ENCODE results near the gene SYT7.

The SYT7 gene

GRCh38 chr11:61515686-61516085, 65.2 kb downstream of the SYT7 start:
- Histone ChIP-seq H4K8ac (ENCODE audit: low read depth, low read length) (no peak overlapping the region), H3K36me3 (ENCODE audit: control insufficient read depth in 1 of 2, insufficient read depth in 2 of 2, low read length in 2 of 2) (peaks cover 4 to 10% of the 10 kb centered on the region in 2 experiments), H2AFZ (ENCODE audit: insufficient read depth, low read length, poor library complexity) (no peak overlapping the region), H3K79me1 (ENCODE audit: low read length) (peaks cover 17% of the 10 kb centered on the region), H3K79me2 (ENCODE audit: control insufficient read depth, insufficient read depth, low read length, poor library complexity) (peaks cover 9% of the 10 kb centered on the region), H2BK5ac (ENCODE audit: low read depth, low read length, poor library complexity) (no peak overlapping the region), H3K4ac (ENCODE audit: low read depth, low read length) (no peak overlapping the region), H4K91ac (ENCODE audit: low read depth, low read length) (no peak overlapping the region), H3K14ac (ENCODE audit: low read length) (no peak overlapping the region), H3K27me3 (ENCODE audit: insufficient read depth, low read length) (no peaks in the 10 kb centered on the region), H3K23ac (ENCODE audit: low read length) (no peak overlapping the region), H3K9me3 (ENCODE audit: insufficient read depth, low read depth, low read length) (no peaks in the 10 kb centered on the region), H3K27ac (ENCODE audit: low read depth, low read length) (no peak overlapping the region), H3K18ac (ENCODE audit: low read length) (no peak overlapping the region), H3K9ac (ENCODE audit: low read length) (no peak overlapping the region), H2BK120ac (ENCODE audit: insufficient read depth, low read length, poor library complexity) (no peak overlapping the region), H3K4me2 (ENCODE audit: low read length) (no peak overlapping the region), H2AK5ac (ENCODE audit: low read length) (no peak overlapping the region), H4K12ac (ENCODE audit: low read depth, low read length) (no peak overlapping the region), H2BK12ac (ENCODE audit: low read length) (no peak overlapping the region), H3K4me1 (ENCODE audit: control insufficient read depth in 1 of 2, insufficient read depth in 2 of 2, low read length in 2 of 2) (peaks cover 31 to 35% of the 10 kb centered on the region in 2 experiments), H3K4me3 (ENCODE audit: low read depth, low read length) (no peak overlapping the region)
- no CpG with 5 or more reads among the region's 10 CpGs for WGBS (ENCODE audit: extremely low coverage, insufficient coverage, insufficient read length)
- DNase-seq, result no peak

GRCh38 chr11:61514050-61514917, 66.6 kb downstream of the SYT7 start:
- no CpG with 5 or more reads among the region's 11 CpGs for WGBS (ENCODE audit: extremely low coverage, insufficient coverage, insufficient read length)
- Histone ChIP-seq H3K4me1 (ENCODE audit: control insufficient read depth in 1 of 2, insufficient read depth in 2 of 2, low read length in 2 of 2) (peaks cover 38 to 42% of the 10 kb centered on the region in 2 experiments), H3K18ac (ENCODE audit: low read length) (peak overlapping the region; percentile 94), H2BK5ac (ENCODE audit: low read depth, low read length, poor library complexity) (peak overlapping the region; percentile 85), H3K9ac (ENCODE audit: low read length) (no peak overlapping the region), H2AK5ac (ENCODE audit: low read length) (peak overlapping the region; percentile 89), H4K12ac (ENCODE audit: low read depth, low read length) (peak overlapping the region; percentile 74), H3K4ac (ENCODE audit: low read depth, low read length) (peak overlapping the region; percentile 77), H4K8ac (ENCODE audit: low read depth, low read length) (peak overlapping the region; percentile 76), H3K4me3 (ENCODE audit: low read depth, low read length) (no peak overlapping the region), H3K27ac (ENCODE audit: low read depth, low read length) (peak overlapping the region; percentile 93), H2AFZ (ENCODE audit: insufficient read depth, low read length, poor library complexity) (peak overlapping the region; percentile 42), H3K79me2 (ENCODE audit: control insufficient read depth, insufficient read depth, low read length, poor library complexity) (peaks cover 9% of the 10 kb centered on the region), H2BK12ac (ENCODE audit: low read length) (peak overlapping the region; percentile 93), H2BK120ac (ENCODE audit: insufficient read depth, low read length, poor library complexity) (peak overlapping the region; percentile 88), H4K91ac (ENCODE audit: low read depth, low read length) (peak overlapping the region; percentile 98), H3K79me1 (ENCODE audit: low read length) (peaks cover 20% of the 10 kb centered on the region), H3K4me2 (ENCODE audit: low read length) (peak overlapping the region; percentile 16), H3K27me3 (ENCODE audit: insufficient read depth, low read length) (peaks cover 5% of the 10 kb centered on the region), H3K14ac (ENCODE audit: low read length) (peak overlapping the region; percentile 95), H3K9me3 (ENCODE audit: insufficient read depth, low read depth, low read length) (no peaks in the 10 kb centered on the region), H3K36me3 (ENCODE audit: control insufficient read depth in 1 of 2, insufficient read depth in 2 of 2, low read length in 2 of 2) (peaks cover 4 to 10% of the 10 kb centered on the region in 2 experiments), H3K23ac (ENCODE audit: low read length) (no peak overlapping the region)
- peak; percentile 18 to 29 for DNase-seq

GRCh38 chr11:61513143-61513765, 67.6 kb downstream of the SYT7 start:
- Histone ChIP-seq H3K4me2 (ENCODE audit: low read length) (peak overlapping the region; percentile 43), H4K8ac (ENCODE audit: low read depth, low read length) (peak overlapping the region; percentile 76), H2BK12ac (ENCODE audit: low read length) (peak overlapping the region; percentile 93), H3K4me1 (ENCODE audit: control insufficient read depth in 1 of 2, insufficient read depth in 2 of 2, low read length in 2 of 2) (peaks cover 42 to 47% of the 10 kb centered on the region in 2 experiments), H3K36me3 (ENCODE audit: control insufficient read depth in 1 of 2, insufficient read depth in 2 of 2, low read length in 2 of 2) (peaks cover 0 to 2% of the 10 kb centered on the region in 2 experiments), H3K14ac (ENCODE audit: low read length) (peak overlapping the region; percentile 95), H4K91ac (ENCODE audit: low read depth, low read length) (peak overlapping the region; percentile 98), H3K27ac (ENCODE audit: low read depth, low read length) (peak overlapping the region; percentile 93), H3K9ac (ENCODE audit: low read length) (no peak overlapping the region), H3K79me2 (ENCODE audit: control insufficient read depth, insufficient read depth, low read length, poor library complexity) (peaks cover 9% of the 10 kb centered on the region), H2AK5ac (ENCODE audit: low read length) (peak overlapping the region; percentile 89), H2BK120ac (ENCODE audit: insufficient read depth, low read length, poor library complexity) (peak overlapping the region; percentile 88), H3K79me1 (ENCODE audit: low read length) (peaks cover 20% of the 10 kb centered on the region), H3K4ac (ENCODE audit: low read depth, low read length) (peak overlapping the region; percentile 77), H4K12ac (ENCODE audit: low read depth, low read length) (peak overlapping the region; percentile 74), H3K18ac (ENCODE audit: low read length) (peak overlapping the region; percentile 94), H3K4me3 (ENCODE audit: low read depth, low read length) (no peak overlapping the region), H3K23ac (ENCODE audit: low read length) (no peak overlapping the region), H2BK5ac (ENCODE audit: low read depth, low read length, poor library complexity) (peak overlapping the region; percentile 85), H3K9me3 (ENCODE audit: insufficient read depth, low read depth, low read length) (no peaks in the 10 kb centered on the region), H3K27me3 (ENCODE audit: insufficient read depth, low read length) (peaks cover 12% of the 10 kb centered on the region), H2AFZ (ENCODE audit: insufficient read depth, low read length, poor library complexity) (peak overlapping the region; percentile 42)
- DNase-seq, result peak; percentile 89 to 93
- WGBS (ENCODE audit: extremely low coverage, insufficient coverage, insufficient read length), result no CpG with 5 or more reads among the region's 11 CpGs

- peak overlapping the region; percentile 72 for H2BK120ac ChIP-seq (ENCODE audit: insufficient read depth, low read length, poor library complexity)
- H3K79me1 ChIP-seq (ENCODE audit: low read length), result peaks cover 20% of the 10 kb centered on the region
- no peak overlapping the region for H3K4me2 ChIP-seq (ENCODE audit: low read length)
- no peak overlapping the region for H3K9ac ChIP-seq (ENCODE audit: low read length)
- peaks cover 47 to 53% of the 10 kb centered on the region in 2 experiments for H3K4me1 ChIP-seq (ENCODE audit: control insufficient read depth in 1 of 2, insufficient read depth in 2 of 2, low read length in 2 of 2)
- peak overlapping the region; percentile 29 for H3K14ac ChIP-seq (ENCODE audit: low read length)
- H3K4me3 ChIP-seq (ENCODE audit: low read depth, low read length), result no peak overlapping the region
- H3K23ac ChIP-seq (ENCODE audit: low read length), result no peak overlapping the region
- peaks cover 21% of the 10 kb centered on the region for H3K27me3 ChIP-seq (ENCODE audit: insufficient read depth, low read length)
- H2AFZ ChIP-seq (ENCODE audit: insufficient read depth, low read length, poor library complexity), result no peak overlapping the region
- H3K27ac ChIP-seq (ENCODE audit: low read depth, low read length), result no peak overlapping the region
- DNase-seq, result peak in 1 of 2 donors; percentile 6
- peak overlapping the region; percentile 87 for H2BK12ac ChIP-seq (ENCODE audit: low read length)
- H4K8ac ChIP-seq (ENCODE audit: low read depth, low read length), result no peak overlapping the region
- peak overlapping the region; percentile 56 for H2AK5ac ChIP-seq (ENCODE audit: low read length)
- peak overlapping the region; percentile 53 for H4K91ac ChIP-seq (ENCODE audit: low read depth, low read length)
- H3K4ac ChIP-seq (ENCODE audit: low read depth, low read length), result peak overlapping the region; percentile 27
- H2BK5ac ChIP-seq (ENCODE audit: low read depth, low read length, poor library complexity), result peak overlapping the region; percentile 59
- WGBS (ENCODE audit: extremely low coverage, insufficient coverage, insufficient read length), result no CpG with 5 or more reads among the region's 4 CpGs
- H4K12ac ChIP-seq (ENCODE audit: low read depth, low read length), result no peak overlapping the region
- H3K79me2 ChIP-seq (ENCODE audit: control insufficient read depth, insufficient read depth, low read length, poor library complexity), result peaks cover 9% of the 10 kb centered on the region
- H3K18ac ChIP-seq (ENCODE audit: low read length), result peak overlapping the region; percentile 65
- no peaks in the 10 kb centered on the region for H3K36me3 ChIP-seq (ENCODE audit: control insufficient read depth in 1 of 2, insufficient read depth in 2 of 2, low read length in 2 of 2)
- no peaks in the 10 kb centered on the region for H3K9me3 ChIP-seq (ENCODE audit: insufficient read depth, low read depth, low read length)
Measured at GRCh38 chr11:61512435-61512834, 68.4 kb downstream of the SYT7 start.

All from trophoblast cell (in vitro differentiated cells and primary cell).